HG03064 (cell line): ENCODE measurements around the gene IGSF9B.
"Not testable (repeated sequence)": the region's sequence is repeated elsewhere in the genome, so short reads cannot be mapped to it uniquely, and the experiment has no call there.

Experiments
- ATAC-seq: cut with Tn5 transposase; IDR thresholded peaks from one replicate; pipeline ENCODE4 v1.9.1; 2021; ENCODE audit warnings: low read depth; ENCODE audit not compliant: unreplicated experiment

IGSF9B gene

GRCh38 chr11:133956650-133957633, at the start of gene IGSF9B:
Gene IGSF9B (minus strand): TSS chr11:133956968. CDS start chr11:133956754, 214 bp downstream.
- ATAC-seq, result peak; percentile 98

- no peak for ATAC-seq
Observed at GRCh38 chr11:134004496-134005172, 47.9 kb upstream of the IGSF9B start.

GRCh38 chr11:134003792-134004495, 47.2 kb upstream of the IGSF9B start:
- no peak for ATAC-seq

GRCh38 chr11:134002819-134003218, 46.1 kb upstream of the IGSF9B start:
- ATAC-seq, result not testable (repeated sequence)

GRCh38 chr11:134002338-134002737, 45.6 kb upstream of the IGSF9B start:
- not testable (repeated sequence) for ATAC-seq

- no peak for ATAC-seq
Observed at GRCh38 chr11:134001596-134001995, 44.8 kb upstream of the IGSF9B start.

GRCh38 chr11:134001088-134001487, 44.3 kb upstream of the IGSF9B start:
- ATAC-seq, result no peak

- ATAC-seq, result no peak
Observed at GRCh38 chr11:133999355-133999754, 42.6 kb upstream of the IGSF9B start.

GRCh38 chr11:133997554-133997953, 40.8 kb upstream of the IGSF9B start:
- ATAC-seq, result no peak

- no peak for ATAC-seq
Observed at GRCh38 chr11:133996671-133997070, 39.9 kb upstream of the IGSF9B start.

GRCh38 chr11:133995066-133995465, 38.3 kb upstream of the IGSF9B start:
- ATAC-seq, result no peak

GRCh38 chr11:133993921-133994320, 37.2 kb upstream of the IGSF9B start:
- ATAC-seq, result no peak

- no peak for ATAC-seq
Observed at GRCh38 chr11:133993107-133993506, 36.3 kb upstream of the IGSF9B start.

- ATAC-seq, result no peak
Observed at GRCh38 chr11:133992121-133992520, 35.4 kb upstream of the IGSF9B start.

- ATAC-seq, result no peak
Observed at GRCh38 chr11:133991101-133991500, 34.3 kb upstream of the IGSF9B start.

- no peak for ATAC-seq
Observed at GRCh38 chr11:133990501-133990900, 33.7 kb upstream of the IGSF9B start.

GRCh38 chr11:133988686-133989410, 32.1 kb upstream of the IGSF9B start:
- no peak for ATAC-seq

- ATAC-seq, result no peak
Observed at GRCh38 chr11:133987171-133987570, 30.4 kb upstream of the IGSF9B start.

GRCh38 chr11:133985981-133986944, 29.5 kb upstream of the IGSF9B start:
- no peak for ATAC-seq
